ENCODE results near the gene CRACR2B.

The CRACR2B gene

DNA sequence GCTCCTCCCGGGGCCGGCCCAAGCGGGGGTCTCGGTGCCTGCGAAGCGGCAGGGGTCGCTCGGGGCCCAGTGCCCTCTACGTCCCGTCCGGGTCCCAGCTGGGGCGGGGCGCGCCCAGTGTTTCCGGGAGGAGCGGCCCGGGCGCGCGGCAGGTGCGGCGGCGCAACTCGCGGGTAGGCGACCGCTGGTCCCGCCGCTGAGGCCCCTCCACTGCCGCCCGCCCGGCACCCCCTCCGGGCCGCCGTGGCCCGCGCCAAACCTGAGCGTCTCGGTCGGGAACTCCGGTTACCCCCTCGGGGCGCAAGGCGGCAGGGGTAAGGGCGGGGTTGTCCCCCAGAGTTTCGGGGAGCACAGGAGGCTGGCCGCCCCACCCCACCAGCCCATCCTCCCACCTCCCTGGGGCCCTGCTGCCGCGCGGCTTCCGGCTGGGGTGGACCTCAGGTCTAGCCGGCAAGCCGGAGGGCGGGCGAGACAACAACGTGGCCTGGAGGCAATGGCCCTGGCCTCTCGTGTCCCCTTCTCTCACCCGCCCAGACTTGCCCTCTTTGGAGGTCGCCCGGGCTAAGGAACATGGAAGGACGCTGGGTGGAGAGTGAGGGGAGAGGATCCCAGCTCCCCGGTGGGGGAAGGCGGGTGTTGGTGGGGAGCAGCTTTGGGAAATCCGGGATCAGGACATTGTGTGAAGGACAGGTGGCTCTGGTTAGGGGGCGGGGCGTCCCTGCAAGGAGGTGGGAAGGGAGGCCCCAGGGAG is 398 bp upstream of the CRACR2B start:
- DNase-seq = no peak

DNA sequence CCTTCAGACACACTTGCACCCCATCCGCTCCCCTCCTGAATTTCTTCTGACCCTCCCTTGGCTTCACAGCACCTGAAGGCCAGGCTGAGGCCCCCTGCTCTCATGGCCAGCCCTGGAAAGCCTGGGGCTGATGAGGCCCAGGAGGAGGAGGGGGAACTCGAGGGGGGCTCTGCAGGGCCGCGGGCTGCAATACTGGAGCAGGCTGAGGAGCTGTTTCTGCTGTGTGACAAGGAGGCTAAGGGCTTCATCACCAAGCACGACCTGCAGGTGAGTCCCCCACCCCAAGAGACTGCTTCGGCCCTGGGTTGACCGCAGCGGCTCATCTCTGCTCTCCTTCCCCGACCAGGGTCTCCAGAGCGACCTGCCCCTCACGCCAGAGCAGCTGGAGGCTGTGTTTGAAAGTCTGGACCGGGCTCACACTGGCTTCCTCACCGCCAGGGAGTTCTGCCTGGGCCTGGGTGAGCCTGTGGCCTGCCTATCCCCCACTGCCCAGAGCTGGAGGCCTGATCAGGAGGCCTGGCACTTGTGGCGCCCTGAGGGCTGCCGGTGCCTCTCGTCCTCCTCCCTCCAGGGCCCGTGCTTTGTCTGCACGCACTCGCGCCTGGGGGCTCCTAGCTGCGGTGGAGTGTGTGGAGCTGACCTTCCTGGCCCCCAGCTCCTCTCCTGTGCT is 922 bp downstream of the CRACR2B start:
- DNase-seq = peak; percentile 61

DNA sequence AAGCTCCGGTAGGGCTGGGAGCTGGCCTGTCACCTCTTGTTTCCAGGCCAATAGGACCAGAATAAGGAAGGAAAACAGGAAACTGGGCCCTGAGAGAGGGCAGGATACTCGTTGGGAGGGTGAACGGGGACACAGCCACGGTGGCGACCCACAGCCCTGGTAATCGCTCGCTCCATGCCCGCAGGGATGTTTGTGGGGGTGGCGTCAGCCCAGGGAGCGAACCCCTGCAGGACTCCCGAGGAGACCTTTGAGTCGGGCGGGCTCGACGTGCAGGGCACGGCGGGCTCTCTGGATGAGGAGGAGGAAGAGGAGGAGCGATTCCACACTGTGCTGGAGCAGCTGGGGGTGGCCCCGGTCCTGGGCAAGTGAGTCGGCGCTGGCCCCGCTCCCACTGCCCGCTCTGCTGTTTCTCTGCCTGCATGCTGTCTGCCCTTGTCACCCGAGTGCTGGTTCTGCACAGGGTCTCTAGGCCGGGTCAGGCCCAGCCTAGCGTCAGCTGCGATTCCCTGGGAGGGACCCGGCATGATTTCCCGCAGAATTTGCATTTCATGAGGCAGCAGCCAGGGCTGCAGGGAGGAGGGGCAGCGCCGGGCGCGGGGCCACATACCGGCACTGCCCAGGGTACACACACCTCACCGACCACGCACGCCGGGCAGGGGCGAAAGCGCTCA is 1.6 kb downstream of the CRACR2B start:
- DNase-seq = no peak

DNA sequence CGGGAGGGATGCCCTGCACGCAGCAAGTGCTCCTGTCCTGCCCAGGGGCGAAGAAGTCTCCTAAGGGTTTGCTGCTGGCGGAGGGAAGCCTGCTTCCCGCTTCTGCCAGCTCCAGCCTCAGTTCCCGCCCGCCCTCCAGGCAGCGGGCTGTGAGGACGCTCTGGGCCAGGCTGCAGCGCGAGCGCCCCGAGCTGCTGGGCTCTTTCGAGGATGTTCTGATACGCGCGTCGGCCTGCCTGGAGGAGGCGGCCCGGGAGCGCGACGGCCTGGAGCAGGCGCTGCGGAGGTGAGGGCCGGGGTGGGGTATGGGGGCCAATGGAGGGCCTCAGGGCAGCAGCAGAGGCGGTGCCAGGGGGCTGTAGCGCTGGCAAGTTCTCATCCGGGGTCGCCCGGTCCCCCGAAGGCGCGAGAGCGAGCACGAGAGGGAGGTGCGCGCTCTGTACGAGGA is 2.2 kb downstream of the CRACR2B start:
- no peak for DNase-seq

DNA sequence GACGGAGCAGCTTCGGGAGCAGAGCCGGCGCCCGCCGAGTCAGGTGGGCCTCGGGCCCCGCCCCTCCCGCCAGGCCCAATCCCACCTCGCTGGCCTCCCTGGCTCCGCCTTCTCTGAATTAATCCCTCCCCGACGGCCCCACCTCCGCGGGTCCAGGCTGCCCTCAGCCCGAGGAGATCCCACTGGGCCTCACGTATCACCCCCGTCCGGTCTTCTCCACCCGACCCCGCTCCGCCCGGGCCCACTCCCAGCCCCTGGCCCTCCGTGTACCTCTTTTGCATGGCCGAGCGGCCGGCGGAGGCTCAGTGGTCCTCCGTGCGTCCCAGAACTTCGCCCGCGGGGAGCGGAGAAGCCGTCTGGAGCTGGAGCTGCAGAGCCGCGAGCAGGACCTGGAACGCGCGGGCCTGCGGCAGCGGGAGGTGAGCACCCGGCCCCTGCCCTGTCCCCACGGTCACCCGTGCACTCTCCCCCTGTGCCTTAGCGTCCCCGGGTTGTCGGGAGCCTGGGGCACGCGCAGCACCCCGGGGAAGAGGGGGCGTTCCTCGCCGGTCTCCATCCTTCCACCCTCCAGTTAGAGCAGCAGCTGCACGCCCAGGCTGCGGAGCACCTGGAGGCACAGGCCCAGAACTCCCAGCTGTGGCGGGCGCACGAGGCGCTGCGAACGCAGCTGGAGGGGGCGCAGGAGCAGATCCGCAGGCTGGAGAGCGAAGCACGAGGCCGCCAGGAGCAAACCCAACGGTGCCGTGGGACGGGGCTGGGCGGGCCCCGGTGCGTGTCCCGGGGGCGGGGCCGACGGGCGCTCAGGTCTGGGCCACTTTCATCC is 2.8 kb downstream of the CRACR2B start:
- peak; percentile 84 for DNase-seq

DNA sequence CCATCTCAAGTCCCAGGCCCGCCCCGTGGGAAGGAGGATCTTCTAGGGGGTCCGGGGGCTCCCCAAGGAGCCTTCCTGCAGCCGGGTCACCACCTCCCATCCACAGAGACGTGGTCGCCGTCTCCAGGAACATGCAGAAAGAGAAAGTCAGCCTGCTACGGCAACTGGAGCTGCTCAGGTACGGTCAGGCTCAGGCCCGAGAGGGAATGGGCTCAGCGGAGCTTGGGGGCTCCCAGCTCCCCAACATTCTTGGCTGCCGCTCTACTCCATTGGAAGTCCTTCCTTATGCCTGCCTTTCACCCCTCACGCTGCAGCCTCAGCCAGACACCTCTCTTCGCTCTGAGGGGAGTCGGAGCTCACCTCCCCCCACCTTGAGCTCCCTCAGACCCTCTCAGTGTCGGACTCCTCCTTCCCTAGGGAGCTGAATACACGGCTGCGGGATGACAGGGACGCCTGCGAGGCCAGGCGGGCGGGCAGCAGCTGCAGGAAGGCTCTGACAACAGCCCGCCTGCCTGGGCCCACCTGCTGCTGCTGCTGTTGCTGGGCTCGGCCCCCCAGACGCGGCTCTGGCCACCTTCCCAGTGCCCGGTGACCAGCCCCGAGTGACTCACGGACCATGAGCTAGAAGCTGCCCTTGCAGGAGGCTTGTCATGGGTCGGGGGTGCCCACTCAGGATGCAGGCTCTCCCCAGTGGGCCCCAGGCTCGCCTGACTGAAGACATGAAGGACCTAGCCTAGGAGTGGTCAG is 3.6 kb downstream of the CRACR2B start:
- DNase-seq = peak; percentile 73

DNA sequence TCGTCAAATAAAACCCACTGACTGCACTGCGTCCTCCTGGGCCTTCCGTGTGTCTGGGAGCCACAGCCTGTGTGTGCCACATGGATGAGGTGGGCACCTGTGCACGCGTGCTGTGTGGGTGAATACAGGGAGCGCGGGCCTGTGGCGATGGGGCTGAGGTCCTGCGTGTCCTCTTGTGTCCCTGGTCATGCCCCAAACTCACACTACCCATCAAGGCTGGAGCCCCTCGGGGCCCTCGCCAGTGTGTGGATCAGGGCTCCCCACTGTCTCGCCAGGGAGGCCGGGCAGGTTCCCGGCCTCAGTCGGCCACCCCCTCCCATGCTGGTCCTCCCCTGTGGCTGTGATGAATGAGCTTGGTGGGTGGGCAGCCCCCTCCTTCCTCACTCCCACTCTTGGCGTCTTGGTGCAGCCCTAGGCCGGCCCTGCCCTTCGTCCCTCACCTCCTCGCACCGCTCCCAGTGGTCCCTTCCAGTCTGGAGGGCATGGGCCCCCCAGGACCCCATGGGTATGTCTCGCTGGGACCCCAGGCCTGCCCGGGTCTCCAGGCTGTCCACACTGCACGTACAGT is 4.3 kb downstream of the CRACR2B start:
- no peak for DNase-seq

DNA sequence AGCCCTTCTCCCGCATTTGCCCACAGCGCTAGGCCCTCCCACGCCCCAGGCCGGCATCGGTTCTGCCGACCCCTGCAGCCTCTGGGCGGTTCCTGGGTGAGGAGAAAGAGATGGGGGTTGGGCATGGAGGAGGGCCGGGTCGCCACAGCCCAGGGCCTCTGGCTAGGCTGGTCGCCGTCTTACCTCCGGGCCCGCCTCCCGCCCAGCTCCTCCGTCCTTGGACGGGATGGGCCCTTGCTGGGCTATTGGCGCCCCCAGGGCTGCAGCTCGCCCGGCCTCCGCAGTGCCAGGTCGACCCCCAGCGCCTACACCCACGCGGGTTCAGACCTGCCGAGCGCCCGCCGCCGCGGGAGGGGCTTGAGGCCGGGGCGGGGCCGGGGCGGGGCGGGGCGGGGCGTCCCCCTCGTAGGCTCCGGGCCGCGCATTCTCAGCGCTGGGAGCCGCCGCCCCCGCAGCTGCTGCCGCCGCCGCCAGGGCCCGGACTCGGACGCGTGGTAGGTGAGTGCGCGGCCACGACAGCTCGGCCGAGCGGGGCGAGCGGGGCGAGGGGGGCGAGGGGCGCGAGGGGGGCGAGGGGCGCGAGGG is 4.9 kb downstream of the CRACR2B start, which contains the start of gene CD151:
Gene CD151, plus strand, starts transcription at position 424 of the 585 bp plus-strand sequence. CDS start 3,118 bp downstream, outside the sequence.
- peak; percentile 83 for DNase-seq

DNA sequence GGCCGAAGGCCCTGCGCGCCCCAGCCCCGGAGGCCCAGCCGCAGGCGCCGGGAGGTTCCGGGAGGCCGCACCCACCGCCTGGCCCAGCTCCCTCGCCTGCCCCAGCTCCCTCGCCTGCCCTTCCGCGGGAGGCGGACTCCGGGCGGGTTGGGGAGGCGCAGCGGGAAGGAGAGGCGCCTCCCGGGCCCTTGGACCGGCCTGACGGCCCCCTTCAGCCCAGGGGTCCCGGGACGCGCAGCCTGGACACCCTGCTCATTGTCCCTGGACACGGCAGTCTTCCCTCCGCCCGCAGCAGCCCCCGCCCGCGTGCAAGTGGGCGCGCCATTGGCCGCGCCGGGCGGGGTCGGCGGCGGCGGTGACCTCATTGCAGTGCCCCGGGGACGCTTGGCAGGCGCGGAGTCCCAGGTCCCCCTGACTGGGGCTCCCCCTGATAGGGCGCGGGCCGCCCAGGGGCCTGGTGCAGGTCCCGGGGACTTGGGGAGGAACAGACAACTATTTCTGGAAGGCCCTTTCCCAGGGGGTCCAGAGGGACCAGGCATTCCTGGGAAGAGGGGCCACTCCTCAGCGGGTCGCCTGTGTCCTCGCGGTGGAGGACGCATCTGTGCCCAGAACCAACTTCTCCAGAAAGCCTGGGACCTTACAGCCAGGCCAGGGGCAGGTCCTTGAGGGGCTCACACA is 5.5 kb downstream of the CRACR2B start:
- no peak for DNase-seq

DNA sequence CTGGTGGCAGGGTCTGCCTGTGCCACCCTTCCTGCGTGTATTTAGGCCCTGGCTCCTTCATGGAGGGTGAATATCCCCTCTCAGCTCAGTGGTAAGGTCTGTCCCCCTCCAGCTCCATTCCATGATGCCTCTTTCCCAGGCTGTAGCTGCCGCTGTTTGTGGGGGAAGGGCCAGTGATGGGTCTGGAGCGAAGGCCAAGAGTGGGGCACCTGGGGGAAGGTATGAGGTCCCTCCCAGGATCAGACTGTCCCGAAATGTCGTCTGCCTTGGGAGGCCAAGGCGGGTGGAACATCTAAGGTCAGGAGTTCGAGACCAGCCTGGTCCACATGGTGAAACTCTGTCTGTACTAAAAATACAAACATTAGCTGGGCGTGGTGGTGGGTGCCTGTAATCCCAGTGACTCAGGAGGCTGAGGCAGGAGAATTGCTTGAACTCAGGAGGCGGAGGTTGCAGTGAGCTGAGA is 6.2 kb downstream of the CRACR2B start:
- DNase-seq = no peak

DNA sequence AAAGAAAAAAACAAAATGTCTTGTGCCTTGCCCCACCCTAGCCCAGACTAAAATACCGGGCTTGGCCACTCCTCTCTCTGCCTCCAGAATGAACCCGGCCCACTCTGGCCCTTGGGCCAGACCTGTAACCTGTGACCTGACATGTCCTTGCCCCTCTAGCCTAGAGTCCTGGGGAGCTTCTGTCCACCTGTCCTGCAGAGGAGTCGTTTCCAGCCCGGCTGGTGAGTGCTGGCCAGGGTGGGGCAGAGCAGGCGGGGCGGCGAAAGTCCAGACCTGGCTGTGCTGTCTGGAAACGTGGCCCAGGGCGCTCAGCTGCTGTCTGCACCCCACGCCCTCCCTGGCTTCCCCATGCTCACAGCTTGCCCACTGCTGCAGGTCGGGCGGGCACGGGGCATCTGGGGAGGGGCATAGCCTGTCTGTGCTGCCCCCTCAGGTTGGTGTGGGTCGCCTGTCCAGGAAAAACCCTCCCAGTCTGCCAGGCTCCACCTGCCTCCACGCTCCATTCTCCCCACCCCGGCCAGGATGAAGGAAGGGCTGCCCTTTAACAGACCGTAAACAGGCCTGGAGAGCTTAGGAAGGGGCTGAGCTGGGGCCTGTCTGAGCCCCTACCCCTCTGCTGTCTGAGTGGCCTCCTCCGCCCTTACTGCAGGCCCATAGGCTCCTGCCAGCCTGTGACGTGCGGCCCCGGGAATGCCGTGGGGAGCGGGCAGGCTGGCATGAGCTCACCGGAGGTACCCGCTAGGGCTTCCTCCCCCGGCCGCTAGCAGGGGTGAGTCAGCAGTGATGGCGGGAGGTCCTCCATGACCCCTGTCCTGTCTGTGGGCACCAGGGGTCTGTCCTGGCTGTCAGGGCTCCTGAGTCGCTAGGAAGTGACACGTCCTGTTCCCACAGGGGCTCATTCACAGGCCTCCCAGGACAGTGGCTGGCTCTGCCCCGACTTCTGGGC is 6.9 kb downstream of the CRACR2B start:
- no peak for DNase-seq

DNA sequence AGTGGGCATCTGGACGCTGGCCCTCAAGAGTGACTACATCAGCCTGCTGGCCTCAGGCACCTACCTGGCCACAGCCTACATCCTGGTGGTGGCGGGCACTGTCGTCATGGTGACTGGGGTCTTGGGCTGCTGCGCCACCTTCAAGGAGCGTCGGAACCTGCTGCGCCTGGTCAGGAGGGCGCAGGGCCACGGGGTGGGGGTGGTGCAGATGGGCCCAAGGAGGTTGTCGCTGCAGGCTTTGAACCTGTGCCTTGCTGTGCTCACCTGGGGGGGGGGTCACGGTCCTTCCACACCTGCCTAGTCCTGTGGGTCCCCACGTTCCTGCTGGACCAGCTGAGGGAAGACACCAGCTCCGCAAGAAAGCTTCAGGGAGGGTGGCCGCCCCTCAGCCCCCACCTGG is 8.6 kb downstream of the CRACR2B start:
- no peak for DNase-seq

DNA sequence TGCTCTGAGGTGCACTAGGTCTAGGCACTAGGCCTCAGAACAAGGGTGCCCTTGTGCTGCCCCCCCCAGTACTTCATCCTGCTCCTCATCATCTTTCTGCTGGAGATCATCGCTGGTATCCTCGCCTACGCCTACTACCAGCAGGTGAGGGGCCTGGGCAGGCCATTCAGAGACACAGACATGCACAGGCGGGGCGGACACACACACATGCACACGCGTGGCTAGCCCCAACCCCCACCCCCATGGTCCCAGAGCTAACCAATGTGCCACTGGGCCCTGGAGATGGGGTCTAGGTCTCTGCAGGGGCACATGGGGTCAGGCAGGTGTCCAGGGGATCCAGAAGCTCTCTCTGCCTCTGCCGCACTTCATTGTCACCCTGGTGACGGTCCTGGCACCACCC is 9.0 kb downstream of the CRACR2B start:
- DNase-seq = no peak

DNA sequence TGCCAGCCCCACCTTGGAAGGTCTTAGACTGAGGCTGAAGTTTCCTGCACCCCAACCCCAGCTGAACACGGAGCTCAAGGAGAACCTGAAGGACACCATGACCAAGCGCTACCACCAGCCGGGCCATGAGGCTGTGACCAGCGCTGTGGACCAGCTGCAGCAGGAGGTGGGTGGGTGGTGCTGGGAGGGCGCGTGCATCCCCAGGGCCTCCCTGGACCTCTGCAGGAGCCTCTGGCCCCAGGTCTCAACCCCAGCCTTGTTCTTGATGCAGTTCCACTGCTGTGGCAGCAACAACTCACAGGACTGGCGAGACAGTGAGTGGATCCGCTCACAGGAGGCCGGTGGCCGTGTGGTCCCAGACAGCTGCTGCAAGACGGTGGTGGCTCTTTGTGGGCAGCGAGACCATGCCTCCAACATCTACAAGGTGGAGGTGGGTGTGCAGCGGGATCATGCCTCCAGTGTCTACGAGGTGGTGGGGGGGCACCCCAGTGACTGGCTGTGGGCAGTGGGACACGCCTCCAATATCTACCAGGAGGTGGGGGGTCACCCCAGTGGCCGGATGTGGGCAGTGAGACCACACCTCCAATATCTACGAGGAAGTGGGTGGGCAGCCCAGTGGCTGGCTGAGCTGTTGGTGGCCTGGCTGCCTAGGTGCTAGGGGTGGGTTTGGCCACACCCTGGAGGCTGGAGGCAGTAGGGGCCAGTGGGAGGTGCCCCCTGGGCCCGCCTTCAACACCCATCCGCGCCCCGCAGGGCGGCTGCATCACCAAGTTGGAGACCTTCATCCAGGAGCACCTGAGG is 9.7 kb downstream of the CRACR2B start:
- DNase-seq = no peak

DNA sequence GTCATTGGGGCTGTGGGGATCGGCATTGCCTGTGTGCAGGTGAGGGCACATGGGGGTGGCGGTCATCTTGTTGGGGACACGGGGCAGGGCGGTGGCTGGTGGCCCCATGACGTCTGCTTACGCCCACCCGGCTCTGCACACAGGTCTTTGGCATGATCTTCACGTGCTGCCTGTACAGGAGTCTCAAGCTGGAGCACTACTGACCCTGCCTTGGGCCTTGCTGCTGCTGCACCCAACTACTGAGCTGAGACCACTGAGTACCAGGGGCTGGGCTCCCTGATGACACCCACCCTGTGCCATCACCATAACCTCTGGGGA is 10.2 kb downstream of the CRACR2B start:
- no peak for DNase-seq

DNA sequence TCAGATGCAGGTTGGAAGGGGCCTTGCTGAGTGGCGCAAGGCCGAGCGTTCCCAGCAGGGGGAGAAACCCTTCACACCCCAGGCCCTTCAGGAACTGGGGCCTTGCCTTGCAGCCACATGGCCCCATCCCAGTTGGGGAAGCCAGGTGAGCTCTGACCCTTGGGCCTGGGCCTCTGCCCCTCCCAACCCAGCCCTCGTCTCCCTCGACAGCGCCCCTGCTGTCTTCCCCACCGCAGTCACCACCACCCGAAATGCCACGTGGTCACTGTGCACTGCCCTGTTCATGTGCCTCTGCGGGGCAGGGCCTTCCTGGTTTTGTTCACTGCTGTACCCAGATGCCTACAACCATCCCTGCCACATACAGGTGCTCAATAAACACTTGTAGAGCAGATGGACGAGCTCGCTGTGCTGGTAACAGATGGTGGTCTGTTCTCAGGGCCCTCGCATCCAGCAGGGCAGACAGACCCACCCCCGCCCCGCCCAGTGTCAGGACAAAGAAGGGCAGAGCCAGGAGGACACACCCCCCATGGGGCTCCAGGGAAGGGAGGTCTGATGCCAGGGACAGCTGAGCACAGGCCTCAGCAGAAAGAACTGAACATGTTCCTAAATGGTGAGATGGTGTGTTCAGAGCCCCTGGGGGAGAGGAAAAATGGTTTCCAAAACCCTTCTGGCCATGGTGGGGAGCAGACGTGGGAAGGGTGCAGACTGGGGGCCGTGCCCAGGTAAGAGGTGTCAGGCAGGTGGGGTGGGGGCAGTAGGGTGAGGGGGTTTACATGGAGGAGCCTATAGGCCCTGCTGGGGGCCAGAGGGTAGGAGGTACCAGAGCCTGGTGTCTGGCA is 10.9 kb downstream of the CRACR2B start:
- DNase-seq = no peak

DNA sequence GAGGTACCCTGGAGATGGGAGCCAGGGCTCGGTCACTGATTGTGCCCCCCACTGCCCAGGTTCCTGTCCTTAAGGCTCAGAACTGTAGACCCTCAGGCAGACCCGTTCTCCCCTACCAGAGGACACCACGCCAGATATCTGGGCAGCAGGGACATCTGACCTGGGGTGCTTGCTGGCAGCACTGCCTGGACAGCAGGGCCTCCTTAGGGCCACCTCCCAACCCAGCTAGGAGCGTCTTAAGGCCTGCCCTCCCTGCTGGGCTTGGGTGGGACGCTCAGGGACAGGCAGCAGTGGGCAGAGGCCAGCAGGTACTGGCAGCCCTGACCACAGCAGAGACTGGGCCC is 11.5 kb downstream of the CRACR2B start:
- no peak for DNase-seq

Data from right hindlimb (tissue), 1 donor.